Ovary (tissue), 9 donors: ENCODE data around the gene ASB13. TPM values are rescaled to one million over a fixed set of nuclear protein-coding genes. Genes with fewer than 3 reads are reported as not detected.

Experiments
- DNase-seq, 5 donors: peaks; one replicate each; pipeline ENCODE4 v3.0.0-alpha.2; 2019 to 2020
- H3K27ac ChIP-seq, 2 donors: fragments of 200-600 bp; one replicate each; pipeline versions ENCODE4 v1.5.1 to v1.8.0; 2019 to 2022
- H3K27me3 ChIP-seq: fragments of 200-600 bp; one replicate; pipeline ENCODE4 v1.8.0; 2022
- H3K36me3 ChIP-seq: fragments of 200-600 bp; sonication (generic); one replicate; pipeline ENCODE4 v1.5.1; 2019
- H3K4me1 ChIP-seq: one replicate; pipeline ENCODE4 v1.8.1; 2013; ENCODE audit warnings: mild to moderate bottlenecking, moderate library complexity; ENCODE audit not compliant: insufficient read depth
- H3K4me3 ChIP-seq: fragments of 200-600 bp; sonication (generic); one replicate; pipeline ENCODE4 v1.5.1; 2017
- H3K9me3 ChIP-seq, 2 donors: fragments of 200-600 bp in 1 of 2; sonication (generic) in 1 of 2; one replicate each; pipeline versions ENCODE4 v1.5.1 to v1.8.1; 2013 to 2019; ENCODE audit warnings: mild to moderate bottlenecking in 1 of 2, moderate library complexity in 1 of 2
- CTCF ChIP-seq, 3 donors: fragments of 450-650 bp in 2 of 3; fragments of 200-600 bp in 1 of 3; IDR thresholded peaks; one replicate each; pipeline versions ENCODE4 v1.5.1 to v1.8.0; 2016 to 2022; ENCODE audit warnings: antibody characterized with exemption in 3 of 3, mild to moderate bottlenecking in 1 of 3
- EP300 ChIP-seq: sonication (generic); formaldehyde crosslinking; IDR thresholded peaks from one replicate; pipeline ENCODE4 v1.6.1; 2017; ENCODE audit warnings: antibody characterized with exemption
- POLR2A ChIP-seq: fragments of 450-650 bp; IDR thresholded peaks from one replicate; pipeline ENCODE4 v1.6.1; 2017; ENCODE audit warnings: antibody characterized with exemption, mild to moderate bottlenecking, moderate library complexity
- WGBS, 3 donors: extraction: QIAGEN DNeasy Blood & Tissue Kit in 1 of 3; methylation state at CpG; one replicate each; pipeline versions ENCODE4 v1.1.5 to v1.1.7; 2013 to 2017; 5-methylcytosine and 5-hydroxymethylcytosine counted together
- intact Hi-C, 4 donors: fragments of 100-400 bp; cut with DNase I; formaldehyde crosslinking; loops; one replicate each; pipeline versions ENCODE4 v1.11.0 to v1.15.1; 2022 to 2023
- polyA plus RNA-seq, 2 donors: library from polyadenylated mRNA; stranded (reverse); fragments of 200-250 nt in 1 of 2; fragments of 350-450 nt in 1 of 2; fragmentation: Illumina TruSeq in 1 of 2; extraction: RNeasy Lipid Tissue Mini Kit (QIAGEN cat#74804) in 1 of 2; gene quantifications; one replicate each; pipeline ENCODE4 v1.2.3, GENCODE V29; 2013 to 2014
- total RNA-seq, 7 donors: library from RNA; depleted of rRNA in 2 of 7; stranded (reverse); fragments of >200 nt in 2 of 7; fragmentation: NEBNext Ultra II Directional in 3 of 7; extraction: Animal tissue kit (Norgen Biotek cat#: 25700) in 3 of 7; gene quantifications; one replicate each; pipeline versions ENCODE4 v1.1.0 to v1.2.4, GENCODE V29; 2016 to 2023
- donor health status: DM: no; HTN: no; CAD: no; lungs with moderate emphysema.
- donor health status: DM: no; HTN: no; CAD: no.
- donor health status: Bipolar disorder and iron deficiency.
- donor health status: DM: yes; HTN: yes; CAD: no.
- donor health status: DM: no; HTN: no; CAD: no.
- donor health status: DM: yes; HTN: yes; CAD: no.

The ASB13 gene
- total and polyA plus RNA-seq, 9 donors = 15.0 to 45.6 (median 23.2) TPM

GRCh38 chr10:5684971-5685763 lies 18.8 kb upstream of the ASB13 start:
- TF ChIP-seq EP300 (no peak), POLR2A (no peak)
- H3K36me3 ChIP-seq = no peaks in the 10 kb centered on the region
- intact Hi-C loops = loop anchor here in 1 of 4 donors (5.0 to 10.0 kb wide), 2 partner anchors 130 to 187 kb away; partner anchors contain the start of gene GDI2
- no peaks in the 10 kb centered on the region for H3K9me3 ChIP-seq
- H3K27ac ChIP-seq = peak overlapping the region; percentile 32 to 83
- H3K4me3 ChIP-seq = peak overlapping the region; percentile 96
- WGBS, 3 donors = 0 to 1% (median 1%) methylated on average over 71 to 77 of the region's 77 CpGs
- no peaks in the 10 kb centered on the region for H3K27me3 ChIP-seq
- peak; percentile 47 to 75 (median 70) for DNase-seq
- H3K4me1 ChIP-seq = peaks cover 2% of the 10 kb centered on the region

GRCh38 chr10:5684318-5684970 lies 18.0 kb upstream of the ASB13 start, which contains the start of gene TASOR2:
Gene TASOR2, plus strand, starts transcription at chr10:5684838. Its CDS starts 35,805 bp downstream, at chr10:5720643.
- 1% methylated on average over 54 of the region's 54 CpGs for WGBS, 3 donors
- Histone ChIP-seq H3K9me3 (no peaks in the 10 kb centered on the region), H3K36me3 (no peaks in the 10 kb centered on the region), H3K4me1 (peaks cover 2% of the 10 kb centered on the region), H3K27me3 (no peaks in the 10 kb centered on the region), H3K27ac (peak within 1 kb of the TSS; percentile 32 to 83), H3K4me3 (peak within 1 kb of the TSS; percentile 96)
- intact Hi-C loops = loop anchor here in 1 of 4 donors (10.0 kb wide), 1 partner anchor 130 kb away; the partner anchor contains the start of gene GDI2
- TF ChIP-seq CTCF (IDR thresholded peaks at IDR 0.05) (no peak), POLR2A (peak; percentile 20)
- peak; percentile 97 to 99 (median 98) for DNase-seq

GRCh38 chr10:5683065-5683464 lies 16.7 kb upstream of the ASB13 start:
- Histone ChIP-seq H3K36me3 (no peaks in the 10 kb centered on the region), H3K9me3 (no peaks in the 10 kb centered on the region), H3K27ac (no peak overlapping the region), H3K4me1 (peaks cover 2% of the 10 kb centered on the region), H3K27me3 (no peaks in the 10 kb centered on the region), H3K4me3 (no peak overlapping the region)
- TF ChIP-seq EP300 = no peak
- TF ChIP-seq POLR2A = no peak
- TF ChIP-seq CTCF (IDR thresholded peaks at IDR 0.05) = no peak
- intact Hi-C loops = loop anchor here in 1 of 4 donors (10.0 kb wide), 1 partner anchor 132 kb away; the partner anchor contains the start of gene GDI2
- WGBS, 3 donors = 83 to 84% (median 84%) methylated on average over 3 of the region's 3 CpGs
- no peak for DNase-seq

GRCh38 chr10:5681930-5682329 lies 15.5 kb upstream of the ASB13 start:
- 60 to 74% (median 73%) methylated on average over 5 of the region's 5 CpGs for WGBS, 3 donors

More at GRCh38 chr10:5681930-5682329, 15.5 kb upstream of the ASB13 start:
- Histone ChIP-seq H3K27me3 (no peaks in the 10 kb centered on the region), H3K36me3 (no peaks in the 10 kb centered on the region), H3K4me3 (no peak overlapping the region), H3K27ac (no peak overlapping the region), H3K4me1 (peaks cover 2% of the 10 kb centered on the region), H3K9me3 (no peaks in the 10 kb centered on the region)
- intact Hi-C loops = loop anchor here in 1 of 4 donors (10.0 kb wide), 1 partner anchor 133 kb away; the partner anchor contains the start of gene GDI2
- TF ChIP-seq CTCF (IDR thresholded peaks at IDR 0.05) (no peak), EP300 (no peak), POLR2A (no peak)
- DNase-seq = no peak
